ENCODE measurements around the gene HOXB1.

HOXB1 gene

GRCh38 chr17:48554412-48555257 is 23.8 kb upstream of the HOXB1 start:
- peak; percentile 36 for DNase-seq (ENCODE audit: low read depth)

GRCh38 chr17:48553826-48554225 is 23.0 kb upstream of the HOXB1 start:
- DNase-seq (ENCODE audit: low read depth): peak; percentile 33

GRCh38 chr17:48553190-48553547 is 22.4 kb upstream of the HOXB1 start:
- no peak for DNase-seq (ENCODE audit: low read depth)

GRCh38 chr17:48552466-48553189 is 21.8 kb upstream of the HOXB1 start:
- peak; percentile 68 for DNase-seq (ENCODE audit: low read depth)

- peak; percentile 29 for DNase-seq (ENCODE audit: low read depth)
Measured at GRCh38 chr17:48551596-48552465, 21.0 kb upstream of the HOXB1 start.

DNA sequence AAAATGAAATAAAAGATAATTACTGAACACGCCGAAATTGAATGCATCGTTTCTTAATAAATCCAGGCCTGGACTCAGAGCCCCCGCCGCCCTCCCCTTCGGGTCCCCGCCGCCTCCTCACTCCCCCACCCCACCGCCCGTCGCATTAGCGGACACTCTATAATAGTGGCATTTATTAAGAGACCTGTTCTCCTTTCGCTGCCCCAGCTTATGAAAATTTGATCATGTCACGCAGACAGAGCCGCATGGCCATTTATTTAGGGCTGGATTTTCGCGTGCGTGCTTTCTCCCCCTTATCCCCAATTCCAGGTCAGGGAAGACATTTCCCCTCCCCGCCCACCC is 20.4 kb upstream of the HOXB1 start:
- peak; percentile 26 for DNase-seq (ENCODE audit: low read depth)

GRCh38 chr17:48550502-48551213 is 19.8 kb upstream of the HOXB1 start:
- peak; percentile 40 for DNase-seq (ENCODE audit: low read depth)

- peak; percentile 90 for DNase-seq (ENCODE audit: low read depth)
Measured at GRCh38 chr17:48549914-48550501, 19.2 kb upstream of the HOXB1 start.

DNA sequence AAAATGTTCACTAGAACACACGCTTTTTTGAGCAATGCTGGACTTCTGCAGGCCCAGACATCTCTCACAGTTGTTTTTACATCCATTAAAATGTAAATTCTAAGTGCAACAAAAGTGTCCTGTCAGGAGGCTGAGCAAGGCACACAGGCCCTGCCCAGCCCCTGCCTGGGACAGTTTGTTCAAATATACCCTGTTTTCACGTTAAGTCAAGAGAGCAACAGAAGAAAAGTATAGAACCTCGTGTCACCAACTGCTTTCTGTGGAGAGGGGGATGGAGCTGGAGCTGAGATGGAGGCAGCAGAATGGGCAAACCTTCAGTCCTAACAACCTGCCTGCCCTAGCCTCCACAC is 18.4 kb upstream of the HOXB1 start:
- DNase-seq (ENCODE audit: low read depth): peak; percentile 26

DNA sequence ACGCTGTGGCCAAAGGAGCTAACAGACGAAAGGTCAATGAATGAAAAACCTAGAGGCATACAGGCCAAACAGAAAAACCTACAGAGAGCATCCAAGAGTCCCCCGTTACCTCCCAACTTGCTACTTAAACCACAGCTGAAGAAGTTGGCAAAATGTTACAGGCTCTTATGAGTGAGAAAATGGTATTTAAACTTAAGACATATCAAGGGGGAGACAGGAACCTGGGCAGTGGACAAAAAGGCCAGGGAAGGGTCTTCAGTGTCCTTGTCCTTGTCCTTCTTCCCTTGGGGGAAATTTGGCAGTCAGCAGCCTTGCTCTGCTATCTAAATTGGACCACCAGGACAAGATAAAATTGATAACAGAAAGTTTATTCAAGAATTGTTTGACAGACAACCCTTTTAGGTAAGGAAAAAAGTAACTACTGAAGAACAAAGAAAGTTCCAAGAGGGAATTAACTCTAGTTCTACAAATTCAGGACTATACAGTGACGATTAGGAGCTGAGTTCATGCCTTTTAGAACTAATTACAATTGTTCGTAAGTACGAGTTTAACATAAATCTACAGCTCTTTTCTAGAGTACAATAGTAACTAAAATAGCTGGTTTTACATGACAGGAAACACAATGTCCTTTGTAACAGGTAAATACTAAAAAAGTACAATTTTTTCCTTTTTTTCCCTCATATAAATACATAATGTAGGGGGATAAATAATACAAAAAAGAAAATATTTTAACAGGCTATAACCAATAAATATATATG is 17.9 kb upstream of the HOXB1 start:
- DNase-seq (ENCODE audit: low read depth): no peak

GRCh38 chr17:48547808-48548522 is 17.2 kb upstream of the HOXB1 start:
- peak; percentile 77 for DNase-seq (ENCODE audit: low read depth)

GRCh38 chr17:48546924-48547807 is 16.4 kb upstream of the HOXB1 start:
- DNase-seq (ENCODE audit: low read depth): peak; percentile 73

DNA sequence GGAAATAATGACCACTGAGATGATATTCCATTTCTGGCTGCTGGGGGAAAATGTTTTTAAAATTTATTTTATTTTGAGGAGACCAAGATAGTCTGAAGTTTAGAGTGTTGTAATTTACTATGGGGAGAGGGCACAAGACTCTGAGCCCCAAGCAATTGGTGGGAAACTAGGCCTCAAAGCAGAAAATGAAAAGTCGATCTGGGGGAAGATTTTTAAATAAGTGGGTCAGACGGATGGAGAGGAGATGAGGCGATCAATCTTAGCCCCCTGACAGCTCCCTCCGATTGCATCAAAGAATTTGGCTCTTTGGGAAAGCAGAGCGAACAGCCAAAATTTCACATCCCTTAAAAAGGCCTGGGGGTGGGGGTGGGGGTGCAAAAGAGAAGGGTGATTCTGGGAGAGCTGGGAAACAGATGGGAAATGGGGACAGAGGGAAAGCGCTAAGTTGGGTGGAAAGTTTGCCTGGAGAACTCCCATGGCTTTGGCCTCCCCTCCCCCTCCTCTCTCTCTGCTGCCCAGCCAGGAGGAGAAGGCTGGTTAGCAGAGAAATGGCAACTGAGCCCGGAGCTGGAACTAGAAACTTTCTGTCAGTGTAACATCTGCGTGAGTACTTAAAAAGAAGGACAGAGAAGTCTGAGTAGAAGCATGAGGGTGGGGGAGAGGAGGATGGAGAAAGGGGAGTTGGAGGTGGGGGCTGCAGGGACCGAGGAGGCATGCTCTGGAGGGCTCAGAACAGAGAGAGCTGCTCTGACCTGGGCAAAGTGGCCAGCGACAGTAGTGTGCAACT is 15.5 kb upstream of the HOXB1 start:
- peak; percentile 59 for DNase-seq (ENCODE audit: low read depth)

DNA sequence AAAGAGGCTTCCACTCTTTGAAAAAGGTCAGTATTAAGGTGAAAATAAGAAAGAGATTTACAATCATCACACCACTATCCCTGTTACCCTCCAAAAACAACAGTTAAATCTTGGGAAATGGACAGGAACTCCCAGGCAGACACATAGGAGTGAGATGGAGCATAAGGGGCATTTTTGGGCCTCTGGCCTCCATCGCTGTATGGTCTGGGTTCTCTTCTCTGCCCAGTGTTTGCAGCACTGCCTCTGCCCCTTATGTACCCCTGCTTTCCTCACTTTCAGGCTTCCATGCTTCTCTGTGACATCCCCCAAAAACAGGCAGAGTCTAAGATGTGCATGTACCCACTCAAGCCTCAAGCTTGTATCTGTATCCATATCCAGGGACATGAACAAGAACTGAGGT is 14.7 kb upstream of the HOXB1 start:
- peak; percentile 9 for DNase-seq (ENCODE audit: low read depth)

DNA sequence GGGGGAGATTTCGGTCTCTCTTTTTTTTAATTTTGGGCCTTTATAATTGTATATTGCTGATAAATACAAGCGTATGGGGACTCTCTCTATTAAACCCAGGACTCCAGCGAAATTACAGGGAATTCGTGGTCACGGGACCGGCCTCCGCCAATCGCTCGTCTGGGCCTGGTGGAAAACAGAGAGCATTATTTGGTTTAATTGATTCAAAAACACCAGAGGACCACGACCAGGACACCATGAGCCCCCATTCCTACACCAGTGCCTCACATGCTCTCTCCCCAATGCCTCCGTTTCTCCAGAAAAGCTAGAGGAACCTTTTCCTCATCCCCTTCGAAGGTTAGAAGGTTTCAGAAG is 14.2 kb upstream of the HOXB1 start, which contains the start of gene HOXB2:
Gene HOXB2, minus strand, starts transcription at position 88 of the 354 bp plus-strand sequence. CDS start 198 bp downstream, outside the sequence.
- peak; percentile 61 for DNase-seq (ENCODE audit: low read depth)

- peak; percentile 94 for DNase-seq (ENCODE audit: low read depth)
Measured at GRCh38 chr17:48544349-48545021, 13.7 kb upstream of the HOXB1 start.

DNA sequence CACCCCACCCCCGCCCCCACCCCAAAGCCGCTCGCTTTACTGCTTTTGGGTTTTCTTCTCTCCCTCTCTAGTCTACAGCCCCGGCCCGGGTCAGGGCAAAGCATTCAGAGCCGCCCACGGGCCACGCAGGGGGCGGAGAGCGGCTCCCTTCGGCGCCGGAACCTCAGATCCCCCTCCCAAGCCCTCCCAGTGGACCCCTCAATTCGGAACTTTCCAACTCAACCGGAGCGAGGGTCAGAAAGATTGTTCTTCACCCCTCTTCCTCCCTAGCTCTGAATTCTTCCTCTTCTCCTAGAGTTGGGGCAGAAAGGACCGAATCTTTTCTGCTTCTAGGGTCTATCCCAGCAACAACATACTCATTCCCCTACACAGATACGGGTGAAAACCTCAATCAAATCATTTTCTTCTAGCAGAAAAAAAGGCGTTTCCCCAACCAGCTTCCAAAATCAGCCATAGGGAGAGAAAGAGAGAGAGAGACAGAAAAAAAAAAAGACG is 13.1 kb upstream of the HOXB1 start:
- DNase-seq (ENCODE audit: low read depth): no peak
